ENCODE measurements around the gene FAM177A1. TPM values are rescaled to one million over a fixed set of nuclear protein-coding genes. Genes with fewer than 3 reads are reported as not detected.

FAM177A1 gene
- total and polyA plus RNA-seq, 10 donors, result 17.5 to 47.0 (median 25.6) TPM

DNA sequence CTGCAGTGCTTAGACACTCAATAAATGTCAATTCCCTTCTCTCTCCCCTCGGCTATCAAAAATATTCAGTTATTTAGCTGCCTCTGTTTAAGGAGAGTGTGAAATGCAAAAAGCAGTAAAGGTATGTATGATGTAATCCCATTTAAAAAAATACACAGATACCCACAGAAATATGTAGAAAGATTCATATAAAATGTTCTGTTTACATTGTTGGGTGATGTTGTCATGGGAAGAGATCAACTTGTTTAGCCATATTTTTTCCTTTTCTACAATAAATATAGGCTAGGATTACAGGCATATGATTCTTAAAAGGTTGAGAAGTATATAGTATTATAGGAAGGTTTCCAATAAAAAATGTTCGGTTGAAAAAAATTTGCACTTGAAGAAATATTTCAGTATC, 68.0 kb downstream of the FAM177A1 start:
- Histone ChIP-seq H3K27me3 (replicated peaks in 1 of 7) (no peaks in the 10 kb centered on the region), H3K4me1 (peaks cover 0 to 40% (median 15%) of the 10 kb centered on the region in 6 donors), H3K27ac (no peak overlapping the region), H3K9me3 (peaks cover 0 to 9% (median 3%) of the 10 kb centered on the region in 8 donors), H3K4me3 (no peak overlapping the region), H3K36me3 (peaks cover 3 to 88% (median 66%) of the 10 kb centered on the region in 6 donors)
- DNase-seq, result no peak
- TF ChIP-seq POLR2A (IDR thresholded peaks at IDR 0.05) (no peak), POLR2AphosphoS5 (IDR thresholded peaks at IDR 0.05) (no peak)
- TF ChIP-seq, protein P1, sequence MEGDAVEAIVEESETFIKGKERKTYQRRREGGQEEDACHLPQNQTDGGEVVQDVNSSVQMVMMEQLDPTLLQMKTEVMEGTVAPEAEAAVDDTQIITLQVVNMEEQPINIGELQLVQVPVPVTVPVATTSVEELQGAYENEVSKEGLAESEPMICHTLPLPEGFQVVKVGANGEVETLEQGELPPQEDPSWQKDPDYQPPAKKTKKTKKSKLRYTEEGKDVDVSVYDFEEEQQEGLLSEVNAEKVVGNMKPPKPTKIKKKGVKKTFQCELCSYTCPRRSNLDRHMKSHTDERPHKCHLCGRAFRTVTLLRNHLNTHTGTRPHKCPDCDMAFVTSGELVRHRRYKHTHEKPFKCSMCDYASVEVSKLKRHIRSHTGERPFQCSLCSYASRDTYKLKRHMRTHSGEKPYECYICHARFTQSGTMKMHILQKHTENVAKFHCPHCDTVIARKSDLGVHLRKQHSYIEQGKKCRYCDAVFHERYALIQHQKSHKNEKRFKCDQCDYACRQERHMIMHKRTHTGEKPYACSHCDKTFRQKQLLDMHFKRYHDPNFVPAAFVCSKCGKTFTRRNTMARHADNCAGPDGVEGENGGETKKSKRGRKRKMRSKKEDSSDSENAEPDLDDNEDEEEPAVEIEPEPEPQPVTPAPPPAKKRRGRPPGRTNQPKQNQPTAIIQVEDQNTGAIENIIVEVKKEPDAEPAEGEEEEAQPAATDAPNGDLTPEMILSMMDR (IDR thresholded peaks at IDR 0.05 in 8 of 11, conservative IDR thresholded peaks at IDR 0.05 in 3 of 11), result no peak
- intact Hi-C loops (cut with DNase I; ENCODE audit: low total_unique reads), result no loop called here
- WGBS, 5 donors, result 67 to 98% (median 93%) methylated on average over 2 of the region's 2 CpGs

DNA sequence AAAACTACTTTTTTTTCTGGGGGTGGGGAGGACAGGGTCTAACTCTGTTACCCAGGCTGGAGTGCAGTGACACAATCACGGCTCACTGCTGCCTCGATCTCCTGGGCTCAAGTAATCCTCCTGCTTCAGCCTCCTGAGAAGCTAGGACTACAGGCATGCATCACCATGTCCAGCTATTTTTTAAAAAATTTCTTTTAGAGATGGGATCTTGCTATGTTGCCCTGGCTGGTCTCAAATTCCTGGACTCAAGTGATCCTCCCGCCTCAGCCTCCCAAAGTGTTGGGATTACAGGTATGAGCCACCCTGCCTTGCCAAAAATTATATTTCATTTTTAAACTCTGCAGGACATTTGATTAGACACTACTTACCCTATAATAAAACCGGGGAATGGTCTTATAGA, 70.2 kb downstream of the FAM177A1 start:
- Histone ChIP-seq H3K36me3 (peaks cover 3 to 83% (median 49%) of the 10 kb centered on the region in 6 donors), H3K9me3 (peaks cover 0 to 9% (median 3%) of the 10 kb centered on the region in 8 donors), H3K27ac (no peak overlapping the region), H3K4me1 (peaks cover 5 to 62% (median 33%) of the 10 kb centered on the region in 6 donors), H3K27me3 (replicated peaks in 1 of 7) (no peaks in the 10 kb centered on the region), H3K4me3 (no peak overlapping the region)
- TF ChIP-seq POLR2AphosphoS5 (IDR thresholded peaks at IDR 0.05) (no peak), POLR2A (IDR thresholded peaks at IDR 0.05) (no peak)
- TF ChIP-seq, protein P1 (IDR thresholded peaks at IDR 0.05 in 8 of 11, conservative IDR thresholded peaks at IDR 0.05 in 3 of 11), result no peak
- intact Hi-C loops (cut with DNase I; ENCODE audit: low total_unique reads), result no loop called here
- no peak for DNase-seq
- 93 to 99% (median 98%) methylated on average over 4 of the region's 4 CpGs for WGBS, 5 donors

DNA sequence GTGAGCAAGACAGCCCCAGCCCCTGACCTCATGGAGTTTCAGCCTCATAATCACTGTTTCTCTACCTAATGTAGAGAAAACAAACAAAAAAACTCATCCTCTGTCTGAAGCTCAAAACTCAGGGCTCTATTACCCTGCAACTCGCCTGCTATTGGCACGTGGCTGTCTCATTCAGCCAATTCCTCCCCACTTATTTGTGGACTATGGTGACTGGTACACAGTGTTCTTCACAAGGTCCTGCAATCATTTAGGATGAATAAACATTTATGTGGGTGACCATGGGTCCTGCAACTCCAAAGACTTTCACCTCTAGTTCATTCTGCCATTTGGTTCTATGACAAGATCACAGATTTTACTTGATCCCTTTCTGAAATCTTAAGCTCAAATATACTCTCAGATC, 71.0 kb downstream of the FAM177A1 start:
- TF ChIP-seq, protein P1 (IDR thresholded peaks at IDR 0.05 in 8 of 11, conservative IDR thresholded peaks at IDR 0.05 in 3 of 11), result no peak
- TF ChIP-seq POLR2AphosphoS5 (IDR thresholded peaks at IDR 0.05) (no peak), POLR2A (IDR thresholded peaks at IDR 0.05) (no peak)
- no peak for DNase-seq
- Histone ChIP-seq H3K36me3 (peaks cover 0 to 74% (median 40%) of the 10 kb centered on the region in 6 donors), H3K27ac (no peak overlapping the region), H3K27me3 (replicated peaks in 1 of 7) (no peaks in the 10 kb centered on the region), H3K4me1 (peaks cover 5 to 64% (median 34%) of the 10 kb centered on the region in 6 donors), H3K9me3 (peaks cover 0 to 3% (median under 1%) of the 10 kb centered on the region in 8 donors), H3K4me3 (no peak overlapping the region)
- WGBS, 5 donors, result 85 to 100% (median 96%) methylated on average over 2 of the region's 2 CpGs
- intact Hi-C loops (cut with DNase I; ENCODE audit: low total_unique reads), result no loop called here

DNA sequence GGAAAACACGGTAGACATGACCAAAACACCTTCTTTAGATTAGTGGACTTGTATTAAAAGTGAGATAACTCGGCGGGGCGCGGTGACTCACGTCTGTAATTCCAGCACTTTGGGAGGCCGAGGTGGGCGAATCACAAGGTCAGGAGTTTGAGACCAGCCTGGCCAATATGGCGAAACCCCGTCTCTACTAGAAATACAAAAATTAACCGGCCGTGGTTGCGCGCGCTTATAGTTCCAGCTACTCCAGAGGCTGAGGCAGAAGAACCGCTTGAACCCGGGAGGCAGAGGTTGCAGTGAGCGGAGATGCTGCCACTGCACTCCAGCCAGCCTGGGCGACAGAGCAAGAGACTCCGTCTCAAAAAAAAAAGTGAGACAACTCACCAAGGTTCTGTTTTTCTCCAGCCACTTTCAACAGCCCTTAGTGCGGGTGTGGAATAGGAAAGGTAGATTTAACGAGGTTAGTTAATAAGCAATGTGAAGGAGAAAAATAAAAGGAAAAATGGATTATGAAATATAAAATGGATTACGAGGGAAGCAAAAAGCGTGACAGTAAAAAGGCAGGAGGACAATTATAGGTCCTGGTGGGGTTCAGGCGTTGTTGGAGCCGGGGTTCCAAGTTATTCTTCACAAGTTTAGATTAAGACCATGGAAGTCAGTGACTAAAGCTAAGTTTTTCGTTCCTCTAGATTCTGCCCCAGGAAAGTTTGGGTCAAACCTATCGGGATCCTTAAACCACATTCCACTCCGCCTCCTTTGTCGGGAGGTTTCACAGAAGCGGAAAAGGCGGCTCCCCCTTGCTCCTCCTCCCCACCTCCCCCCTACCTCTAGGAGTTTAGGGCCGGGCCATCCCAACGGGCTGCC, 75.2 kb downstream of the FAM177A1 start:
- H3K4me1 ChIP-seq, result peaks cover 20 to 88% (median 62%) of the 10 kb centered on the region in 6 donors
- peaks cover 0 to 32% (median 4%) of the 10 kb centered on the region in 6 donors for H3K36me3 ChIP-seq
- TF ChIP-seq POLR2AphosphoS5 (IDR thresholded peaks at IDR 0.05) (no peak), POLR2A (IDR thresholded peaks at IDR 0.05) (no peak)
- TF ChIP-seq, protein P1 (IDR thresholded peaks at IDR 0.05 in 8 of 11, conservative IDR thresholded peaks at IDR 0.05 in 3 of 11), result no peak
- H3K4me3 ChIP-seq, result peak overlapping the region; percentile 63 to 85 (median 70)
- H3K9me3 ChIP-seq, result no peaks in the 10 kb centered on the region
- 24 to 31% (median 25%) methylated on average over 34 of the region's 34 CpGs for WGBS, 5 donors
- intact Hi-C loops (cut with DNase I; ENCODE audit: low total_unique reads), result no loop called here
- peak overlapping the region; percentile 92 to 99 (median 95) for H3K27ac ChIP-seq
- no peaks in the 10 kb centered on the region for H3K27me3 ChIP-seq (replicated peaks in 1 of 7)
- peak; percentile 80 for DNase-seq

All from spleen (tissue), 11 donors.